Cardiac muscle cell (in vitro differentiated cells and primary cell): ENCODE results near the gene HBB. TPM values are rescaled to one million over a fixed set of nuclear protein-coding genes. Genes with fewer than 3 reads are reported as not detected.
"Not testable (repeated sequence)": the region's sequence is repeated elsewhere in the genome, so short reads cannot be mapped to it uniquely, and the experiment has no call there.

Source experiments
- DNase-seq, 2 donors: peaks; one replicate each; pipeline versions ENCODE4 v3.0.0 to v3.0.0-alpha.2; 2010 to 2017; ENCODE audit warnings: low read depth in 1 of 2, low spot score in 1 of 2
- H3K27ac ChIP-seq: fragments of 200-600 bp; sonication (generic); 2 replicates; pipeline ENCODE4 v1.5.1; 2016
- H3K27me3 ChIP-seq: fragments of 200-600 bp; sonication (generic); 2 replicates; pipeline ENCODE4 v1.6.0; 2016; ENCODE audit warnings: control low read depth
- H3K36me3 ChIP-seq: fragments of 200-600 bp; sonication (generic); 2 replicates; pipeline ENCODE4 v1.5.1; 2016; ENCODE audit warnings: control low read depth
- H3K4me1 ChIP-seq: fragments of 200-600 bp; sonication (generic); 2 replicates; pipeline ENCODE4 v1.8.1; 2017; ENCODE audit warnings: low read depth, mild to moderate bottlenecking, mixed run types
- H3K4me3 ChIP-seq: fragments of 200-600 bp; sonication (generic); 2 replicates; pipeline ENCODE4 v1.5.1; 2016; ENCODE audit warnings: mild to moderate bottlenecking
- H3K9me3 ChIP-seq: fragments of 200-600 bp; sonication (generic); 2 replicates; pipeline ENCODE4 v1.5.1; 2017; ENCODE audit warnings: low read depth, mild to moderate bottlenecking, control low read depth
- CTCF ChIP-seq: IDR thresholded peaks from 2 replicates; pipeline ENCODE4 v1.5.1; 2012; ENCODE audit warnings: low read depth, mild to moderate bottlenecking, low read length
- polyA plus RNA-seq: library from polyadenylated mRNA; unstranded; fragments of >200 nt; fragmentation: Nextera tagmentation; extraction: Ambion mirVana; gene quantifications from 2 replicates; pipeline ENCODE4 v1.2.1, GENCODE V29; 2016
- total RNA-seq: library from RNA; depleted of rRNA; stranded (reverse); fragments of >200 nt; gene quantifications from 2 replicates; pipeline ENCODE4 v1.2.3, GENCODE V29; 2016

HBB gene
- total and polyA plus RNA-seq, 2 experiments from 2014 or later, result not detected

GRCh38 chr11:5252919-5253265 is 26.0 kb upstream of the HBB start:
- Histone ChIP-seq H3K9me3 (no peaks in the 10 kb centered on the region), H3K27ac (no peak overlapping the region), H3K4me3 (no peak overlapping the region), H3K36me3 (no peaks in the 10 kb centered on the region), H3K27me3 (no peaks in the 10 kb centered on the region), H3K4me1 (no peaks in the 10 kb centered on the region)
- no peak for DNase-seq
- no peak for TF ChIP-seq CTCF

- Histone ChIP-seq H3K4me3 (no peak overlapping the region), H3K27me3 (no peaks in the 10 kb centered on the region), H3K27ac (no peak overlapping the region), H3K9me3 (no peaks in the 10 kb centered on the region), H3K4me1 (no peaks in the 10 kb centered on the region), H3K36me3 (no peaks in the 10 kb centered on the region)
- no peak for TF ChIP-seq CTCF
- DNase-seq, result no peak
Measured at GRCh38 chr11:5252192-5252918, 25.5 kb upstream of the HBB start.

- no peaks in the 10 kb centered on the region for H3K9me3 ChIP-seq
- no peaks in the 10 kb centered on the region for H3K36me3 ChIP-seq
- H3K27me3 ChIP-seq, result no peaks in the 10 kb centered on the region
- no peak for TF ChIP-seq CTCF
- no peaks in the 10 kb centered on the region for H3K4me1 ChIP-seq
- DNase-seq, result no peak
- H3K4me3 ChIP-seq, result no peak overlapping the region
- no peak overlapping the region for H3K27ac ChIP-seq
Measured at GRCh38 chr11:5251746-5252145, 24.9 kb upstream of the HBB start.

- no peak for TF ChIP-seq CTCF
- Histone ChIP-seq H3K36me3 (no peaks in the 10 kb centered on the region), H3K4me3 (no peak overlapping the region), H3K27me3 (no peaks in the 10 kb centered on the region), H3K4me1 (no peaks in the 10 kb centered on the region), H3K9me3 (no peaks in the 10 kb centered on the region), H3K27ac (no peak overlapping the region)
- no peak for DNase-seq
Measured at GRCh38 chr11:5250543-5251204, 23.8 kb upstream of the HBB start.

GRCh38 chr11:5249807-5250396 is 23.0 kb upstream of the HBB start, which contains the start of gene HBG1:
HBG1 (minus strand) TSS chr11:5249857; CDS start chr11:5249804, 53 bp downstream.
- DNase-seq, result peak in 1 of 2 donors; percentile 27
- H3K4me1 ChIP-seq, H3K27me3 ChIP-seq, H3K27ac ChIP-seq, H3K36me3 ChIP-seq, H3K9me3 ChIP-seq, H3K4me3 ChIP-seq: not testable (repeated sequence)

GRCh38 chr11:5248498-5248897 is 21.6 kb upstream of the HBB start:
- not testable (repeated sequence) for H3K4me1 ChIP-seq, H3K4me3 ChIP-seq, H3K27me3 ChIP-seq, DNase-seq, H3K9me3 ChIP-seq, H3K36me3 ChIP-seq, H3K27ac ChIP-seq
